Neuronal stem cell (in vitro differentiated cells): ENCODE results near the gene MBNL3.

Source experiments
- DNase-seq: peaks from one replicate; pipeline ENCODE4 v3.0.0-alpha.2; 2013; ENCODE audit warnings: low spot score
- H2AFZ ChIP-seq: one replicate; pipeline ENCODE4 v1.6.1; 2013; ENCODE audit warnings: mild to moderate bottlenecking, low read length, inconsistent platforms
- H2AK5ac ChIP-seq: 2 replicates; pipeline ENCODE4 v1.6.1; 2013; ENCODE audit warnings: low read depth, mild to moderate bottlenecking, inconsistent platforms, low read length, moderate library complexity, mixed read lengths
- H2BK120ac ChIP-seq: 2 replicates; pipeline ENCODE4 v1.6.1; 2013; ENCODE audit warnings: low read depth, mild to moderate bottlenecking, inconsistent platforms, low read length, moderate library complexity, mixed read lengths
- H2BK12ac ChIP-seq: one replicate; pipeline ENCODE4 v1.6.1; 2013; ENCODE audit warnings: low read length, inconsistent platforms
- H2BK15ac ChIP-seq: 2 replicates; pipeline ENCODE4 v1.6.1; 2013; ENCODE audit warnings: mild to moderate bottlenecking, low read length, inconsistent platforms, mixed read lengths
- H2BK5ac ChIP-seq: one replicate; pipeline ENCODE4 v1.6.1; 2013; ENCODE audit warnings: inconsistent platforms, mild to moderate bottlenecking, low read length, moderate library complexity
- H3K14ac ChIP-seq: one replicate; pipeline ENCODE4 v1.6.1; 2013; ENCODE audit warnings: low read length, inconsistent platforms
- H3K18ac ChIP-seq: 2 replicates; pipeline ENCODE4 v1.6.1; 2013; ENCODE audit warnings: low read length, inconsistent platforms
- H3K23ac ChIP-seq: 2 replicates; pipeline ENCODE4 v1.6.1; 2013; ENCODE audit warnings: low read depth, mild to moderate bottlenecking, mixed read lengths, low read length, inconsistent platforms; ENCODE audit not compliant: poor library complexity
- H3K27ac ChIP-seq: replicated peaks from 3 replicates; pipeline ENCODE4 v1.5.1; 2013; ENCODE audit warnings: low read length, inconsistent platforms
- H3K27me3 ChIP-seq, 3 experiments: 2 replicates each; pipeline ENCODE4 v1.6.1; 2013; ENCODE audit warnings: low read length in 3 of 3, mild to moderate bottlenecking in 2 of 3, inconsistent platforms in 1 of 3, low read depth in 1 of 3, mixed read lengths in 1 of 3, moderate library complexity in 1 of 3; ENCODE audit not compliant: control insufficient read depth in 3 of 3, insufficient read depth in 3 of 3
- H3K36me3 ChIP-seq, 2 donors: replicated peaks in 1 of 2; 2 replicates each; pipeline ENCODE4 v1.6.1; 2013; ENCODE audit warnings: low read length in 2 of 2; ENCODE audit not compliant: control insufficient read depth in 2 of 2, insufficient read depth in 2 of 2
- H3K4ac ChIP-seq: 2 replicates; pipeline ENCODE4 v1.6.1; 2013; ENCODE audit warnings: inconsistent platforms, mild to moderate bottlenecking, low read length, moderate library complexity
- H3K4me1 ChIP-seq, 2 donors: 1 replicate in 1 of 2; 2 replicates in 1 of 2; pipeline ENCODE4 v1.6.1; 2013; ENCODE audit warnings: low read length in 2 of 2, low read depth in 1 of 2; ENCODE audit not compliant: control insufficient read depth in 2 of 2, insufficient read depth in 1 of 2
- H3K4me2 ChIP-seq: one replicate; pipeline ENCODE4 v1.6.1; 2013; ENCODE audit warnings: mild to moderate bottlenecking, low read length, inconsistent platforms; ENCODE audit not compliant: insufficient read depth, poor library complexity, severe bottlenecking
- H3K4me3 ChIP-seq, 2 donors: 2 replicates each; pipeline ENCODE4 v1.5.1; 2013; ENCODE audit warnings: low read length in 2 of 2, mild to moderate bottlenecking in 2 of 2, inconsistent platforms in 1 of 2, moderate library complexity in 1 of 2
- H3K79me1 ChIP-seq: one replicate; pipeline ENCODE4 v1.6.1; 2013; ENCODE audit warnings: low read depth, mild to moderate bottlenecking, inconsistent platforms, low read length, moderate library complexity
- H3K9ac ChIP-seq: one replicate; pipeline ENCODE4 v1.6.1; 2013; ENCODE audit warnings: mild to moderate bottlenecking, low read depth, low read length, inconsistent platforms; ENCODE audit not compliant: poor library complexity
- H3K9me3 ChIP-seq, 2 donors: replicated peaks in 1 of 2; 2 replicates each; pipeline versions ENCODE3 to v1.6.1; 2013; ENCODE audit warnings: low read length in 2 of 2, mild to moderate bottlenecking in 2 of 2, inconsistent platforms in 1 of 2, low read depth in 1 of 2, mixed read lengths in 1 of 2, moderate library complexity in 1 of 2; ENCODE audit not compliant: control insufficient read depth in 2 of 2, insufficient read depth in 1 of 2
- H4K8ac ChIP-seq: one replicate; pipeline ENCODE4 v1.6.1; 2013; ENCODE audit warnings: low read depth, mild to moderate bottlenecking, inconsistent platforms, low read length, moderate library complexity
- H4K91ac ChIP-seq: one replicate; pipeline ENCODE4 v1.6.1; 2013; ENCODE audit warnings: low read length, low read depth, mild to moderate bottlenecking, inconsistent platforms; ENCODE audit not compliant: poor library complexity
- WGBS, 2 donors: extraction: QIAGEN DNeasy Blood & Tissue Kit; methylation state at CpG; one replicate each; pipeline ENCODE4 v1.1.7; 2013; ENCODE audit warnings: missing lambda C conversion rate in 2 of 2, mixed read lengths in 1 of 2; ENCODE audit not compliant: insufficient read length in 2 of 2, insufficient replicate concordance in 1 of 2; ENCODE audit errors: extremely low coverage in 2 of 2; 5-methylcytosine and 5-hydroxymethylcytosine counted together

Gene MBNL3

GRCh38 chrX:132426695-132427281, 62.0 kb downstream of the MBNL3 start:
- Histone ChIP-seq H4K8ac (no peak overlapping the region), H3K36me3 (no peaks in the 10 kb centered on the region), H3K4me3 (no peak overlapping the region), H4K91ac (no peak overlapping the region), H3K18ac (no peak overlapping the region), H2BK120ac (no peak overlapping the region), H3K4me2 (no peak overlapping the region), H2BK15ac (no peak overlapping the region), H2AK5ac (no peak overlapping the region), H3K9me3 (no peaks in the 10 kb centered on the region), H2BK5ac (no peak overlapping the region), H2AFZ (no peak overlapping the region), H3K4ac (no peak overlapping the region), H2BK12ac (no peak overlapping the region), H3K27me3 (peaks cover 0 to 3% (median 0%) of the 10 kb centered on the region in 3 experiments), H3K14ac (no peak overlapping the region), H3K27ac (no peak overlapping the region), H3K23ac (no peak overlapping the region), H3K9ac (no peak overlapping the region), H3K79me1 (no peaks in the 10 kb centered on the region), H3K4me1 (no peaks in the 10 kb centered on the region)
- DNase-seq: no peak
- no CpG with 5 or more reads among the region's 1 CpG for WGBS, 2 donors

- Histone ChIP-seq H3K4ac (no peak overlapping the region), H2AFZ (no peak overlapping the region), H3K18ac (no peak overlapping the region), H2BK12ac (no peak overlapping the region), H3K4me2 (no peak overlapping the region), H2BK5ac (no peak overlapping the region), H2BK15ac (no peak overlapping the region), H3K9me3 (no peaks in the 10 kb centered on the region), H3K14ac (no peak overlapping the region), H3K27me3 (peaks cover 0 to 3% (median 0%) of the 10 kb centered on the region in 3 experiments), H3K79me1 (no peaks in the 10 kb centered on the region), H3K36me3 (no peaks in the 10 kb centered on the region), H3K4me1 (no peaks in the 10 kb centered on the region), H4K8ac (no peak overlapping the region), H3K4me3 (no peak overlapping the region), H4K91ac (no peak overlapping the region), H2BK120ac (no peak overlapping the region), H2AK5ac (no peak overlapping the region), H3K23ac (no peak overlapping the region), H3K27ac (no peak overlapping the region), H3K9ac (no peak overlapping the region)
- DNase-seq: no peak
- WGBS, 2 donors: no CpG with 5 or more reads among the region's 3 CpGs
Measured at GRCh38 chrX:132425744-132426318, 63.0 kb downstream of the MBNL3 start.

GRCh38 chrX:132423323-132423722, 65.5 kb downstream of the MBNL3 start:
- Histone ChIP-seq H3K14ac (no peak overlapping the region), H2BK5ac (no peak overlapping the region), H3K18ac (no peak overlapping the region), H4K91ac (no peak overlapping the region), H2BK12ac (no peak overlapping the region), H2BK120ac (no peak overlapping the region), H2BK15ac (no peak overlapping the region), H4K8ac (no peak overlapping the region), H3K27ac (no peak overlapping the region), H2AK5ac (no peak overlapping the region), H3K36me3 (no peaks in the 10 kb centered on the region), H3K9ac (no peak overlapping the region), H3K4ac (no peak overlapping the region), H3K4me1 (no peaks in the 10 kb centered on the region), H3K79me1 (no peaks in the 10 kb centered on the region), H2AFZ (no peak overlapping the region), H3K23ac (no peak overlapping the region), H3K27me3 (peaks cover 0 to 3% (median 0%) of the 10 kb centered on the region in 3 experiments), H3K9me3 (no peaks in the 10 kb centered on the region), H3K4me3 (no peak overlapping the region), H3K4me2 (no peak overlapping the region)
- WGBS, 2 donors: no CpG with 5 or more reads among the region's 5 CpGs
- DNase-seq: no peak

- no peak overlapping the region for H3K18ac ChIP-seq
- H2BK15ac ChIP-seq: no peak overlapping the region
Measured at GRCh38 chrX:132415012-132415411, 73.8 kb downstream of the MBNL3 start.

More at GRCh38 chrX:132415012-132415411, 73.8 kb downstream of the MBNL3 start:
- Histone ChIP-seq H3K4me1 (peaks cover 7 to 13% of the 10 kb centered on the region in 2 donors), H2AFZ (no peak overlapping the region), H3K4me2 (no peak overlapping the region), H2BK12ac (no peak overlapping the region), H4K91ac (no peak overlapping the region), H3K23ac (no peak overlapping the region), H3K9me3 (no peaks in the 10 kb centered on the region), H2BK120ac (no peak overlapping the region), H3K4ac (no peak overlapping the region), H3K27ac (no peak overlapping the region), H2BK5ac (no peak overlapping the region), H4K8ac (no peak overlapping the region), H3K4me3 (no peak overlapping the region), H3K9ac (no peak overlapping the region), H2AK5ac (no peak overlapping the region), H3K36me3 (no peaks in the 10 kb centered on the region), H3K14ac (no peak overlapping the region), H3K79me1 (no peaks in the 10 kb centered on the region), H3K27me3 (no peaks in the 10 kb centered on the region)
- no peak for DNase-seq
- no CpG with 5 or more reads among the region's 3 CpGs for WGBS, 2 donors
